ENCODE results near the gene ZDHHC5. TPM values are rescaled to one million over a fixed set of nuclear protein-coding genes. Genes with fewer than 3 reads are reported as not detected.

Gene ZDHHC5
- total and polyA plus RNA-seq, 2 of the 4 experiments (the other 2 are of a cell fraction): 19.4 to 45.7 TPM

GRCh38 chr11:57679396-57679795 lies 11.5 kb downstream of the ZDHHC5 start:
- WGBS, 2 experiments (ENCODE audit: extremely low coverage in 2 of 2, insufficient read length in 1 of 2): 100% methylated on average over 1 of the region's 4 CpGs; no CpG with 5 or more reads in 1 of the 2 experiments

More at GRCh38 chr11:57679396-57679795, 11.5 kb downstream of the ZDHHC5 start:
- Histone ChIP-seq H2BK15ac (ENCODE audit: low read depth, low read length) (no peak overlapping the region), H3K4me3 (ENCODE audit: insufficient read depth, low read depth, low read length) (no peak overlapping the region), H3K4ac (ENCODE audit: low read depth, low read length) (no peak overlapping the region), H2BK120ac (ENCODE audit: low read depth, low read length) (no peak overlapping the region), H4K20me1 (ENCODE audit: insufficient read depth, low read length) (peaks cover 46% of the 10 kb centered on the region), H3K23ac (ENCODE audit: low read depth, low read length) (no peak overlapping the region), H3K56ac (ENCODE audit: extremely low read depth, insufficient read depth, low read length) (no peak overlapping the region), H2BK5ac (ENCODE audit: low read depth, low read length, poor library complexity, severe bottlenecking) (no peak overlapping the region), H3K9me3 (ENCODE audit: control insufficient read depth, insufficient read depth, low read length) (no peaks in the 10 kb centered on the region), H4K5ac (ENCODE audit: low read depth, low read length) (no peak overlapping the region), H2AK9ac (replicated peaks; ENCODE audit: low read depth, low read length, poor library complexity) (no peak overlapping the region), H3K27me3 (ENCODE audit: control insufficient read depth, insufficient read depth, low read length) (no peaks in the 10 kb centered on the region), H2AFZ (replicated peaks; ENCODE audit: low read length, poor library complexity) (no peak overlapping the region), H2AK5ac (ENCODE audit: low read depth, low read length) (no peak overlapping the region), H3K4me2 (ENCODE audit: low read depth, low read length) (no peak overlapping the region), H3K9ac (ENCODE audit: low read depth, low read length) (no peak overlapping the region), H3K14ac (replicated peaks; ENCODE audit: low read depth, low read length) (no peak overlapping the region), H4K91ac (ENCODE audit: insufficient read depth, low read depth, low read length) (no peak overlapping the region), H3K27ac (ENCODE audit: insufficient read depth, low read length) (no peak overlapping the region), H2BK20ac (ENCODE audit: low read depth, low read length) (no peak overlapping the region), H3K18ac (ENCODE audit: low read depth, low read length) (no peak overlapping the region), H4K8ac (ENCODE audit: low read depth in 2 of 2, low read length in 2 of 2) (no peak overlapping the region), H3K36me3 (ENCODE audit: control insufficient read depth, insufficient read depth, low read length) (peaks cover 22% of the 10 kb centered on the region), H3K79me1 (ENCODE audit: low read depth in 1 of 2, low read length in 2 of 2) (peaks cover 57 to 73% of the 10 kb centered on the region in 2 experiments), H3K9me1 (ENCODE audit: insufficient read depth, low read length) (0 out of 2 replicates have a peak, but pooled peaks cover 9% of the 10 kb centered on the region), H3K4me1 (ENCODE audit: control insufficient read depth, insufficient read depth, low read length) (peaks cover 4% of the 10 kb centered on the region)
- POLR2A ChIA-PET (ENCODE audit: unreplicated experiment): no interaction called here
- no TSS peak for BruUV-seq (replicated peaks)
- DNase-seq (no peak), ATAC-seq (ENCODE audit: low read depth) (peak; percentile 18; the same call in 1 of the 2 replicates)
- no peak for TF ChIP-seq RAD21 (IDR thresholded peaks at IDR 0.05; ENCODE audit: low read length)
- TF ChIP-seq MAFK (IDR thresholded peaks at IDR 0.05; ENCODE audit: low read depth, low read length): no peak
- TF ChIP-seq SMC3 (IDR thresholded peaks at IDR 0.05; ENCODE audit: low read depth, low read length): no peak
- no peak for TF ChIP-seq MAZ (IDR thresholded peaks at IDR 0.05; ENCODE audit: borderline replicate concordance, low read depth, low read length)
- in situ Hi-C loops (cut with MboI; ENCODE audit: low sequenced_read_pairs): no loop called here
- CTCF ChIA-PET: no interaction called here
- intact Hi-C loops (cut with micrococcal nuclease): no loop called here
- dilution Hi-C loops (cut with HindIII; ENCODE audit: low sequenced_read_pairs, unreplicated experiment): no loop called here
